Mammary epithelial cell (primary cell): Measurements from ENCODE around the gene NOP9.

ENCODE experiments used
- EZH2 ChIP-seq: IDR thresholded peaks from 2 replicates; pipeline ENCODE4 v1.6.1; 2012; ENCODE audit warnings: low read length, inconsistent platforms, borderline replicate concordance
- TF ChIP-seq, protein P1 (sequence below), 2 donors: IDR thresholded peaks in 1 of 2; conservative IDR thresholded peaks in 1 of 2; 2 replicates each; pipeline ENCODE4 v1.5.1; 2011 to 2012; ENCODE audit warnings: inconsistent platforms in 2 of 2, low read length in 2 of 2, mild to moderate bottlenecking in 2 of 2, control low read depth in 1 of 2, low read depth in 1 of 2; ENCODE audit not compliant: insufficient read depth in 1 of 2; ENCODE audit errors: extremely low read depth in 1 of 2

GRCh38 chr14:24262821-24263733 is 36.6 kb upstream of the NOP9 start, which contains the start of gene TGM1:
- TF ChIP-seq, protein P1, sequence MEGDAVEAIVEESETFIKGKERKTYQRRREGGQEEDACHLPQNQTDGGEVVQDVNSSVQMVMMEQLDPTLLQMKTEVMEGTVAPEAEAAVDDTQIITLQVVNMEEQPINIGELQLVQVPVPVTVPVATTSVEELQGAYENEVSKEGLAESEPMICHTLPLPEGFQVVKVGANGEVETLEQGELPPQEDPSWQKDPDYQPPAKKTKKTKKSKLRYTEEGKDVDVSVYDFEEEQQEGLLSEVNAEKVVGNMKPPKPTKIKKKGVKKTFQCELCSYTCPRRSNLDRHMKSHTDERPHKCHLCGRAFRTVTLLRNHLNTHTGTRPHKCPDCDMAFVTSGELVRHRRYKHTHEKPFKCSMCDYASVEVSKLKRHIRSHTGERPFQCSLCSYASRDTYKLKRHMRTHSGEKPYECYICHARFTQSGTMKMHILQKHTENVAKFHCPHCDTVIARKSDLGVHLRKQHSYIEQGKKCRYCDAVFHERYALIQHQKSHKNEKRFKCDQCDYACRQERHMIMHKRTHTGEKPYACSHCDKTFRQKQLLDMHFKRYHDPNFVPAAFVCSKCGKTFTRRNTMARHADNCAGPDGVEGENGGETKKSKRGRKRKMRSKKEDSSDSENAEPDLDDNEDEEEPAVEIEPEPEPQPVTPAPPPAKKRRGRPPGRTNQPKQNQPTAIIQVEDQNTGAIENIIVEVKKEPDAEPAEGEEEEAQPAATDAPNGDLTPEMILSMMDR (conservative IDR thresholded peaks at IDR 0.05 in 1 of 2, IDR thresholded peaks at IDR 0.05 in 1 of 2; ENCODE audit: extremely low read depth in 1 of 2, insufficient read depth in 1 of 2, low read depth in 1 of 2, low read length in 2 of 2) = no peak
- no peak for TF ChIP-seq EZH2
